Transverse colon (tissue), 4 donors: ENCODE results near the gene LRIG1.

Experiments used
- CTCF ChIP-seq, 5 experiments: fragments of 200-600 bp in 3 of 5; fragments of 450-650 bp in 2 of 5; sonication (generic) in 3 of 5; IDR thresholded peaks; 1 replicate in 2 of 5; 2 replicates in 3 of 5; pipeline ENCODE4 v1.5.1; 2016 to 2017; ENCODE audit warnings: antibody characterized with exemption in 5 of 5, inconsistent platforms in 3 of 5, mild to moderate bottlenecking in 2 of 5, moderate library complexity in 1 of 5
- POLR2A ChIP-seq: fragments of 450-650 bp; IDR thresholded peaks from one replicate; pipeline ENCODE4 v1.6.1; 2016; ENCODE audit warnings: antibody characterized with exemption, mild to moderate bottlenecking, moderate library complexity
- POLR2AphosphoS5 ChIP-seq, 3 donors: sonication (generic); formaldehyde crosslinking; IDR thresholded peaks; one replicate each; pipeline ENCODE4 v1.6.1; 2016; ENCODE audit warnings: antibody characterized with exemption in 3 of 3

- TF ChIP-seq POLR2A (no peak), CTCF (IDR thresholded peaks at IDR 0.05) (no peak), POLR2AphosphoS5 (IDR thresholded peaks at IDR 0.05) (no peak)
Observed at GRCh38 chr3:66435989-66436388, 64.8 kb downstream of the LRIG1 start.
